Measurements from ENCODE around the gene SEPSECS.

SEPSECS gene

GRCh38 chr4:25081866-25082471 lies 78.3 kb downstream of the SEPSECS start:
- no peak for DNase-seq (ENCODE audit: low read depth)

- no peak for DNase-seq (ENCODE audit: low read depth)
These were observed 79.7 kb downstream of the SEPSECS start for GRCh38 chr4:25080571-25080970.

- no peak for DNase-seq (ENCODE audit: low read depth)
These were observed 81.7 kb downstream of the SEPSECS start for GRCh38 chr4:25078523-25078922.

GRCh38 chr4:25076625-25077398 lies 83.4 kb downstream of the SEPSECS start:
- DNase-seq (ENCODE audit: low read depth): no peak

- DNase-seq (ENCODE audit: low read depth): no peak
These were observed 84.4 kb downstream of the SEPSECS start for GRCh38 chr4:25075851-25076250.

GRCh38 chr4:25075129-25075528 lies 85.1 kb downstream of the SEPSECS start:
- DNase-seq (ENCODE audit: low read depth): no peak

- no peak for DNase-seq (ENCODE audit: low read depth)
These were observed 89.7 kb downstream of the SEPSECS start for GRCh38 chr4:25070545-25070944.

All from stimulated activated CD8-positive, alpha-beta memory T cell treated with anti-CD3 and anti-CD28 coated beads, Interleukin-7, amount 100 ng/mL, for 24 hours (primary cell).